ENCODE data around the gene GFI1B.
A peak's percentile ranks its signal among the peaks of the same experiment; 100 is the strongest.
"Not testable (repeated sequence)": the region's sequence is repeated elsewhere in the genome, so short reads cannot be mapped to it uniquely, and the experiment has no call there.

GFI1B gene

DNA sequence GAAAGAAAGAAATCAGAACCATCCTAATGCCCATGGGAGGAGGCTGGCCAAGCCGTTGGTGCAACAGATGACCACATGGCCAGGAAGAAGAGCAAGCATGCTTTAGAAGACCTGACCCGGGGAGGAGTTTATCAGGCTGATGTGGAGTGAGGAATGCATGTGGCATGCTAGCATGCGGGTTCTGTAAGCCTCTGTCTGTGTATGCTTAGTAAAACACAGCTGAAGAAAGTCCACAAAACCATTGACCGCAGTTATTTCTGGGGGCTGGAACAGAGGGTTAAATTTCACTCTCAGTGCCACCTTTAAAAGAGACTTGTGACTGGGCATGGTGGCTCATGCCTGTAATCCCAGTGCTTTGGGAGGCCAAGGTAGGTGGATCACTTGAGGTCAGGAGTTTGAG is 19.1 kb downstream of the GFI1B start:
- TF ChIP-seq, protein P1, sequence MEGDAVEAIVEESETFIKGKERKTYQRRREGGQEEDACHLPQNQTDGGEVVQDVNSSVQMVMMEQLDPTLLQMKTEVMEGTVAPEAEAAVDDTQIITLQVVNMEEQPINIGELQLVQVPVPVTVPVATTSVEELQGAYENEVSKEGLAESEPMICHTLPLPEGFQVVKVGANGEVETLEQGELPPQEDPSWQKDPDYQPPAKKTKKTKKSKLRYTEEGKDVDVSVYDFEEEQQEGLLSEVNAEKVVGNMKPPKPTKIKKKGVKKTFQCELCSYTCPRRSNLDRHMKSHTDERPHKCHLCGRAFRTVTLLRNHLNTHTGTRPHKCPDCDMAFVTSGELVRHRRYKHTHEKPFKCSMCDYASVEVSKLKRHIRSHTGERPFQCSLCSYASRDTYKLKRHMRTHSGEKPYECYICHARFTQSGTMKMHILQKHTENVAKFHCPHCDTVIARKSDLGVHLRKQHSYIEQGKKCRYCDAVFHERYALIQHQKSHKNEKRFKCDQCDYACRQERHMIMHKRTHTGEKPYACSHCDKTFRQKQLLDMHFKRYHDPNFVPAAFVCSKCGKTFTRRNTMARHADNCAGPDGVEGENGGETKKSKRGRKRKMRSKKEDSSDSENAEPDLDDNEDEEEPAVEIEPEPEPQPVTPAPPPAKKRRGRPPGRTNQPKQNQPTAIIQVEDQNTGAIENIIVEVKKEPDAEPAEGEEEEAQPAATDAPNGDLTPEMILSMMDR (IDR thresholded peaks at IDR 0.05; ENCODE audit: low read depth, low read length): no peak
- no peak overlapping the region for H3K4me3 ChIP-seq (replicated peaks in 1 of 2; ENCODE audit: low read depth in 2 of 2, low read length in 2 of 2)
- DNase-seq (ENCODE audit: low read depth in 2 of 2): peak; percentile 47 to 66

DNA sequence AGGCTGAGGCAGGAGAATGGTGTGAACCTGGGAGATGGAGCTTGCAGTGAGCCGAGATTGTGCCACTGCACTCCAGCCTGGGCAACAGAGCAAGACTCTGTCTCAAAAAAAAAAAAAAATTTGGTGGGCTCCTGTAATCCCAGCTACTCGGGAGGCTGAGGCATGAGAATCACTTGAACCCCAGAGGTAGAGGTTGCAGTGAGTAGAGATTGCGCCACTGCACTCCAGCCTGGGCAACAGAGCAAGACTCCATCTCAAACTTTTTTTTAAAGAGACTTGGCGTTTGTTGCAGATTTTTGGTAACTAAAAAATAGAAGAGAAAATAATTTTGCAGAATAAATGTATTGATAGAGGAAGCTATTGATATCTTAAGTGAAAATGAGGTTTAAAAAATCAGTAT is 19.7 kb downstream of the GFI1B start:
- H3K4me3 ChIP-seq (replicated peaks in 1 of 2; ENCODE audit: low read depth in 2 of 2, low read length in 2 of 2): not testable (repeated sequence)

DNA sequence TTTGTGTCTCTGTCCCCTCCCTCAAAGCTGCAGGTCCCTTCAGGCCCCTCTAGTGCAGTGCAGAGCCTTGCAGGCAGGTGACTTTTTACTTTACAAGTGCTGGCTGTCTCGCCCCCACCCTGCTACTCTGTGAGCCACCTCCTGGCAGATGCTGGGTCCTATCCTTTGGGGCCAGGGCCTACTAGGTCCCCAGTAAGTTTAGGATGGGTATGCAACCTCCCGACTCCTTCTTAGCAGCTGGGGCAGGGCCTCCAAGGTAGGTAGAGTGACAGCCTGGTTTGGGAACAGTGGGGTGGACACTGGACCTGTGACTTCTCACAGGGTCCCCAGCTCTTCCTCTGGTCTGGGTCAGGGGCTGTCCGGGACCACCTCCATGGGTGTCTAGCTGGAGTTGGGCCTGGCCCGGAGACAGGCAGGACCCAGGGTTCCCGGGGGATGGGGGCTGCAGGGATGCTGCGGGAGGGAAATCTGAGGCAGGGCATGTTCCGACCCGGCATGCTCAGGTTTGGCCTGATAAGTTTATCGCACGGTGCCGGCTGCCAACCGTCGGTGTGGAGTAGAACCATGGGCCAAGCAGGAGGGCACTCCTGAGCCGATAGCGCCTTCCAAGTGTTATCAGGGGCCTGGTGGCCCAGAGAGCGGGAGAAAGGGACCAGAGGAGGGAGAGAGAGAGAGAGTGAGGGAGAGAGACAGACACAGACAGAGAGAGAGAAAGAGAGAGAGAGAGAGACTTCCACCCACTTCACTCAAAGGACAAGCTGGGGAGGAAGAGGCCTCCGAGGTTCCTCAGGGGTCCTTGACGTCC is 20.5 kb downstream of the GFI1B start:
- H3K4me3 ChIP-seq (replicated peaks in 1 of 2; ENCODE audit: low read depth in 2 of 2, low read length in 2 of 2): no peak overlapping the region
- DNase-seq (ENCODE audit: low read depth in 2 of 2): no peak
- TF ChIP-seq, protein P1 (IDR thresholded peaks at IDR 0.05; ENCODE audit: low read depth, low read length): no peak

More for the DNA sequence above, 19.7 kb downstream of the GFI1B start:
- not testable (repeated sequence) for DNase-seq (ENCODE audit: low read depth in 2 of 2)

DNA sequence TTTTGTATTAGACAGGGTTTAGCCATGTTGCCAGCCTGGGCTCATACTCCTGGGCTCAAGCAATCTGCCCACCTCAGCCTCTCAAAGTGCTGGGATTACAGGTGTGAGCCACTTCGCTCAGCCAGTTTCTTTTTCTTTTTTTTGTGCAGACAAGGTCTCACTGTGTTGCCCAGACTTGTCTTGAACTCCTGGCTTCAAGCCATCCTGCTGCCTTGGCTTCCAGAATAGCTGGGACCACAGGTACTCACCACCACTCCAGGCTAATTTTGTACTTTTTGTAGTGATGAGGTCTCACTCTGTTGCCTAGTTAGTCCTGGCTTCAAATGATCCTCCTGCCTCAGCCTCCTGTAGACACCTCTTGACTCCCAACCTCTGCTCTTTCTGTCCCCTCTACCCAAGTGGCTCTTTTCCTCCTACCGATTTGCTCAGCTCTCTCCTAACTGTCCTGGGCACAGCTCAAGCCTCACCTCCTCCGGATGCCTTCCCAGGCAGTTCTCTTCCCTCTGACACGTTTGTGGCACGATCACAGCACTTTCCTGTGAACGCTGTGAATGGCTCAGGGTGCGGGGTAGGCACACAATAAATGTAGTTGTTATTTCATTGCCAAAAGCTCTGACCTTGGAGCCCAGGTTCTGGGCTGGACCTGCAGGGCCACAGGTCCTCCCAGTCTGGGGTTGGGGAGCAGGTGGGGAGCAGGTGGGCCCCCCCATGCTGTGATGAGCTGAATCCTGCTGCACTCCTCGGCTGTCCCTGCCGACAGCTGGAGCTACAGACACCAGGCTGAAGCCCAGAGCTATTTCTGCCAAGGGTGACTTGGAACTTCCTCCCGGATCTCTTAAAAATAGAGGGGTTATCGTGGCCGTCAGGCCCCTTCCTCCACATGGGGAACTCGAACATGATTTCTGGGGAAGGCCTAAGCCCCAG is 23.9 kb downstream of the GFI1B start:
- TF ChIP-seq, protein P1 (IDR thresholded peaks at IDR 0.05; ENCODE audit: low read depth, low read length): no peak
- no peak overlapping the region for H3K4me3 ChIP-seq (replicated peaks in 1 of 2; ENCODE audit: low read depth in 2 of 2, low read length in 2 of 2)
- DNase-seq (ENCODE audit: low read depth in 2 of 2): no peak

DNA sequence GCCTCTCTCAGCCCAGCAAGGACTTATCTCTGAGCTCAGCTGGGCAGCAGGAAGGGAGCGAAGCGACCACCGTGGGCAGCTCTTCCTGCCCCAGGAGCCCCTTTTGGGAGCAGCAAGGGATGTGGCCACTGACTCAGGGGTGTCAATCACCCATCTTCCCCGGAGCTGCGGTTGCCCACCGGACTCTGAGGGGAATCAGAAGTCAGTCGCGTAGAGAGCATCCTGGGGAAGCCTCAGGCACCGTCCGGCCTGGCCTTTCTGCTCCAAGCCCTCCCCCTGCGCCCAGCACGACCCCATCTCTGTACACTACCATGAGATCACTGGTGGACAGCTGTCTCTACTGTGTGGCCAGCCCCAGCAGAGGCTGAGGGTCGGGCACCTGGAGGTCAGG is 24.6 kb downstream of the GFI1B start:
- TF ChIP-seq, protein P1 (IDR thresholded peaks at IDR 0.05; ENCODE audit: low read depth, low read length): no peak
- DNase-seq (ENCODE audit: low read depth in 2 of 2): no peak
- no peak overlapping the region for H3K4me3 ChIP-seq (replicated peaks in 1 of 2; ENCODE audit: low read depth in 2 of 2, low read length in 2 of 2)

DNA sequence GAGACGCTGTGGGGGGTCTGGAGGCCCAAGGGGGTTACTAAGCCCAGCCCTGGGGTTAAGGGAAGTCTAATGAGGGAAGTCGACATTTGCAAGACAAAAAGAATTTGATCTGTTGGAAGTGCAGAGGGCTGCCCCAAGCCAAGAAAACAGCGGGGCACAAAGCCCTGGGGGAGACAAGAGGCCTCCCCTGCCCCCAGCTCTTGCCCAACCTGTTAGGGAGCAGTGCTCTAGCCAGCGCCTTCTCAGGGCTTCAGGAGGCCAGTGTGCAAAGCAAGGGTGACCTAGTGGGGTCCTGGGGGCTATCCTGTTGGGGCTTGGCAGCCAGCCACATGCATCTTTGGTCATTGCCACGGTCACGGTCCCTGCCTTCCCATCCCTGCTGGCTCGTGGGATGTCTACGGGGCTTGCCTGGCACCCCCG is 25.2 kb downstream of the GFI1B start:
- TF ChIP-seq, protein P1 (IDR thresholded peaks at IDR 0.05; ENCODE audit: low read depth, low read length): no peak
- DNase-seq (ENCODE audit: low read depth in 2 of 2): no peak
- no peak overlapping the region for H3K4me3 ChIP-seq (replicated peaks in 1 of 2; ENCODE audit: low read depth in 2 of 2, low read length in 2 of 2)

All from cardiac fibroblast (primary cell).